Gastroesophageal sphincter (tissue), 4 donors: ENCODE results near the gene MOB3A. TPM values are rescaled to one million over a fixed set of nuclear protein-coding genes. Genes with fewer than 3 reads are reported as not detected.

Experiments
- ATAC-seq: fragments of 150-250 bp; one replicate; pipeline ENCODE4 v1.9.1; 2016; ENCODE audit warnings: mild to moderate bottlenecking, moderate library complexity
- H3K27ac ChIP-seq, 4 donors: fragments of 200-600 bp; sonication (generic) in 3 of 4; 1 replicate in 3 of 4; 2 replicates in 1 of 4; pipeline ENCODE4 v1.5.1; 2016 to 2019
- H3K27me3 ChIP-seq: fragments of 200-600 bp; sonication (generic); one replicate; pipeline ENCODE4 v1.5.1; 2019
- H3K36me3 ChIP-seq, 2 donors: fragments of 200-600 bp; sonication (generic); one replicate each; pipeline ENCODE4 v1.5.1; 2019; ENCODE audit warnings: control low read depth in 1 of 2
- H3K4me1 ChIP-seq, 3 donors: fragments of 200-600 bp; sonication (generic); 1 replicate in 2 of 3; 2 replicates in 1 of 3; pipeline ENCODE4 v1.5.1; 2016 to 2019; ENCODE audit warnings: control low read depth in 2 of 3
- H3K4me3 ChIP-seq, 2 donors: fragments of 200-600 bp; sonication (generic); one replicate each; pipeline ENCODE4 v1.5.1; 2019; ENCODE audit warnings: mild to moderate bottlenecking in 1 of 2, moderate library complexity in 1 of 2
- H3K9me3 ChIP-seq, 3 donors: fragments of 200-600 bp; sonication (generic); one replicate each; pipeline ENCODE4 v1.5.1; 2017 to 2019; ENCODE audit warnings: control low read depth in 2 of 3
- CTCF ChIP-seq, 4 experiments: fragments of 200-600 bp in 2 of 4; fragments of 450-650 bp in 2 of 4; sonication (generic) in 1 of 4; IDR thresholded peaks; one replicate each; pipeline ENCODE4 v1.5.1; 2017 to 2019; ENCODE audit warnings: antibody characterized with exemption in 4 of 4, mild to moderate bottlenecking in 2 of 4, moderate library complexity in 2 of 4
- EP300 ChIP-seq: sonication (generic); formaldehyde crosslinking; IDR thresholded peaks from one replicate; pipeline ENCODE4 v1.6.1; 2017; ENCODE audit warnings: antibody characterized with exemption, mild to moderate bottlenecking
- POLR2A ChIP-seq, 2 donors: fragments of 450-650 bp; IDR thresholded peaks; one replicate each; pipeline ENCODE4 v1.6.1; 2017; ENCODE audit warnings: antibody characterized with exemption in 2 of 2, mild to moderate bottlenecking in 2 of 2, moderate library complexity in 1 of 2
- POLR2AphosphoS5 ChIP-seq: sonication (generic); formaldehyde crosslinking; IDR thresholded peaks from one replicate; pipeline ENCODE4 v1.6.1; 2017; ENCODE audit warnings: antibody characterized with exemption
- WGBS, 2 donors: methylation state at CpG; one replicate each; pipeline ENCODE4 v1.1.5; 2018; ENCODE audit warnings: low coverage in 1 of 2; 5-methylcytosine and 5-hydroxymethylcytosine counted together
- small RNA-seq, 4 donors: library from RNA; depleted of rRNA; stranded (forward); fragments of <200 nt; gene quantifications; one replicate each; pipeline ENCODE3, GENCODE V24; 2016
- total RNA-seq, 4 donors: library from RNA; depleted of rRNA; stranded (reverse); fragments of >200 nt; gene quantifications; one replicate each; pipeline ENCODE4 v1.1.0, GENCODE V29; 2016

Gene MOB3A
- total RNA-seq, 4 donors from 2014 or later: 29.0 to 69.9 (median 38.6) TPM

- Histone ChIP-seq H3K27me3 (no peaks in the 10 kb centered on the region), H3K9me3 (no peaks in the 10 kb centered on the region), H3K27ac (no peak overlapping the region), H3K36me3 (no peaks in the 10 kb centered on the region), H3K4me1 (peaks cover 0 to 14% (median 0%) of the 10 kb centered on the region in 3 donors), H3K4me3 (no peak overlapping the region)
- no peak for TF ChIP-seq EP300
- no peak for TF ChIP-seq POLR2A (IDR thresholded peaks at IDR 0.05)
- no peak for TF ChIP-seq CTCF (IDR thresholded peaks at IDR 0.05)
- TF ChIP-seq POLR2AphosphoS5: no peak
- ATAC-seq: no peak
- 94 to 100% methylated on average over 1 to 2 of the region's 2 CpGs for WGBS, 2 donors
Measured at GRCh38 chr19:2022289-2022688, 73.8 kb downstream of the MOB3A start.

- Histone ChIP-seq H3K27ac (no peak overlapping the region), H3K4me3 (no peak overlapping the region), H3K4me1 (peaks cover 0 to 13% (median under 1%) of the 10 kb centered on the region in 3 donors), H3K36me3 (no peaks in the 10 kb centered on the region), H3K9me3 (no peaks in the 10 kb centered on the region), H3K27me3 (no peaks in the 10 kb centered on the region)
- no peak for TF ChIP-seq POLR2A (IDR thresholded peaks at IDR 0.05)
- no peak for TF ChIP-seq POLR2AphosphoS5
- ATAC-seq: no peak
- WGBS, 2 donors: 77 to 89% methylated on average over 2 to 3 of the region's 4 CpGs
Measured at GRCh38 chr19:2021453-2022140, 74.5 kb downstream of the MOB3A start.

Small RNAs within 50 kb of the gene (small RNA-seq; reads per million reads assigned to genes)
- gene AC007136.1: 0 reads per million in 4 donors

Other genes starting within 250 kb of the MOB3A start
- 10 to 100 TPM; 11.4 to 29.9 (median 16.1) TPM for gene REXO1, start 247.8 kb downstream of the MOB3A start, total RNA-seq
- 1 to 10 TPM; 1.4 to 7.1 (median 5.5) TPM for gene KLF16, start 232.7 kb downstream of the MOB3A start, total RNA-seq
- 100 to 1,000 TPM in 1 of 4 donors, 10 to 100 TPM in 3; 80.0 to 117 (median 91.0) TPM for gene ABHD17A, start 210.8 kb downstream of the MOB3A start, total RNA-seq
- gene ADAT3, start 190.9 kb downstream of the MOB3A start, total RNA-seq: 1 to 10 TPM in 3 of 4 donors, under 1 TPM in 1; 0.47 to 4.2 (median 2.3) TPM
- 10 to 100 TPM; 48.6 to 73.4 (median 58.1) TPM for gene SCAMP4, start 190.9 kb downstream of the MOB3A start, total RNA-seq
- gene CSNK1G2, start 155.2 kb downstream of the MOB3A start, total RNA-seq: 10 to 100 TPM; 40.4 to 57.4 (median 46.2) TPM
- gene BTBD2, start 80.6 kb downstream of the MOB3A start, total RNA-seq: 100 to 1,000 TPM in 1 of 4 donors, 10 to 100 TPM in 3; 44.0 to 125 (median 59.9) TPM
- 100 to 1,000 TPM in 3 of 4 donors, 10 to 100 TPM in 1; 98.4 to 195 (median 173) TPM for gene MKNK2, start 45.1 kb downstream of the MOB3A start, total RNA-seq
- 10 to 100 TPM in 1 of 4 donors, 1 to 10 TPM in 3; 2.4 to 17.3 (median 4.3) TPM for gene IZUMO4, start 589 bp upstream of the MOB3A start, total RNA-seq
- 100 to 1,000 TPM in 1 of 4 donors, 10 to 100 TPM in 3; 69.9 to 132 (median 73.8) TPM for gene AP3D1, start 55.2 kb upstream of the MOB3A start, total RNA-seq
- 10 to 100 TPM in 2 of 4 donors, 1 to 10 TPM in 2; 4.4 to 12.8 (median 10.2) TPM for gene DOT1L, start 67.6 kb upstream of the MOB3A start, total RNA-seq
- gene PLEKHJ1, start 140.0 kb upstream of the MOB3A start, total RNA-seq: 10 to 100 TPM; 41.6 to 56.7 (median 51.7) TPM
- gene SF3A2, start 140.5 kb upstream of the MOB3A start, total RNA-seq: 10 to 100 TPM; 27.5 to 40.3 (median 37.4) TPM
- gene AMH, start 153.0 kb upstream of the MOB3A start, total RNA-seq: 1 to 10 TPM in 1 of 4 donors, under 1 TPM in 3; 0.23 to 1.2 (median 0.47) TPM
- under 1 TPM in 1 of 4 donors, not detected in 3; 0.37 TPM for gene JSRP1, start 160.1 kb upstream of the MOB3A start, total RNA-seq
- gene PEAK3, start 185.8 kb upstream of the MOB3A start, total RNA-seq: 1 to 10 TPM in 1 of 4 donors, under 1 TPM in 2, not detected in 1; 0.16 to 1.3 (median 0.27) TPM
- not detected for gene LINGO3, start 211.8 kb upstream of the MOB3A start, total RNA-seq
- gene LSM7, start 232.3 kb upstream of the MOB3A start, total RNA-seq: 10 to 100 TPM; 52.3 to 86.1 (median 77.7) TPM
- 10 to 100 TPM; 18.5 to 32.7 (median 30.9) TPM for gene SPPL2B, start 232.4 kb upstream of the MOB3A start, total RNA-seq